GM12891 (cell line): ENCODE measurements around the gene PIK3AP1.

Experiments used
- POLR2A ChIP-seq: IDR thresholded peaks from 2 replicates; pipeline ENCODE4 v1.6.1; 2011; ENCODE audit warnings: low read depth, low read length, control low read depth
- POLR2AphosphoS5 ChIP-seq: IDR thresholded peaks from 2 replicates; pipeline ENCODE4 v1.6.1; 2011; ENCODE audit warnings: low read depth, low read length, control low read depth
- SPI1 ChIP-seq: IDR thresholded peaks from 2 replicates; pipeline ENCODE4 v1.6.1; 2011; ENCODE audit warnings: low read depth, low read length, control low read depth
- TAF1 ChIP-seq: IDR thresholded peaks from 2 replicates; pipeline ENCODE4 v1.6.1; 2011; ENCODE audit warnings: low read depth, low read length, control low read depth

DNA sequence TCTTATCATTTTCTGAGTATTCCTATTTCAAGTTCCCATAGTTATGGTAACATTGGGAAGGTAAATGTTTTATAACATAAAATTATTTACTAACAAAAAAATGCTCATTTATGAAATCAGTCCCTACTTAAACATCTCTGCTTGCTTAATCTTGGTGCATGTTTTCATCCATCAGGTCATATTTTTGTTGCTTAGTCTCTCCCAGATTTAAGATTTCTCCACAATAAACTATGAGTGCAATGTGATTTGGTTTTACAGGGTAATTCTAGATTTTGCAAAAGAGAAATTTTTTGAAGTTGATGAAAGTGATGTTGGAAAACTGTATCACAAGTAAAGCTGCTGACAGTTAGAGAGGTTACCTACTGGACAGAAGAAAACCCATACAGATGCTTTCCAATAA is 28.6 kb downstream of the PIK3AP1 start:
- no peak for TF ChIP-seq POLR2A
- no peak for TF ChIP-seq TAF1
- no peak for TF ChIP-seq SPI1
- no peak for TF ChIP-seq POLR2AphosphoS5
